Measurements from ENCODE around the gene CD8A. TPM values are rescaled to one million over a fixed set of nuclear protein-coding genes. Genes with fewer than 3 reads are reported as not detected.

CD8A gene
- total and polyA plus RNA-seq, 7 donors = 0.09 to 0.81 (median 0.27) TPM

DNA sequence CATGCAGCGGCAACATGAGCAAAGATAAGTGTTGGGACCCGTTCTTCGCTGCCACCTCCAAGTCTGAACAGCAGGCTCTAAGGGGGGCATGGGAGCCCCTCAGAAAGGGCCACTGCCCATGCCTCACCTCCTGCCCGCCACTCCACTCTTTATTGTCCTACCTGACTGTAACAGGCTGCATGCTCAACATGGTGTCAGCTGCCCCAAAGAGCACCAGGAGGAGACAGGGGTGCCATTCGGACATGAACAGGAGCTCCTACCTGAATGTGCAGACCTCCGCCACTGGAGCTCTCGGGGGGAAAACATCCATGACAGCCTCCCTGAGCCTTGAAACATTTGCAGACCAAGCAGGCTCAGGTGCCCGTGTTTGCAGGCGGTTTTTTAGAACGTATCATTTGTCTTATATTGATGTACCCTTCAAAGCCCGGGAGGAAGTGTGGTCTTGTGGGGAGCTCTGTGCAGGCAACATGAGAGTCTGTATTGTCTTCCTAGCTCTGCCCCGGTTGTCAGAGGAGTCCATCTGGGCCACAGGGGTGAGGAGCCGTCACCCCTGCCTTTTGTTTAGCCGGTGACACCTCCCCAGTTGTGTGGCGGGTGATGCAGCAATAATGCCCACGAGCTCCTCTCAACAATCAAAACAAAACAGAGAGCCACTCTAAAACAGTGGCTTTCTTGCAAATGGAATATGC, 35.1 kb upstream of the CD8A start:
- H3K9me3 ChIP-seq = peaks cover 4% of the 10 kb centered on the region
- DNase-seq (no peak), ATAC-seq (no peak)
- no peak overlapping the region for H3K27ac ChIP-seq
- intact Hi-C loops (cut with DNase I) = no loop called here
- no peaks in the 10 kb centered on the region for H3K4me1 ChIP-seq
- no peaks in the 10 kb centered on the region for H3K36me3 ChIP-seq (ENCODE audit: insufficient read depth in 1 of 2, low read depth in 1 of 2)
- peaks cover 0 to 5% (median 2%) of the 10 kb centered on the region in 3 donors for H3K27me3 ChIP-seq (ENCODE audit: insufficient read depth in 3 of 3, low read length in 2 of 3)
- TF ChIP-seq, protein P1, sequence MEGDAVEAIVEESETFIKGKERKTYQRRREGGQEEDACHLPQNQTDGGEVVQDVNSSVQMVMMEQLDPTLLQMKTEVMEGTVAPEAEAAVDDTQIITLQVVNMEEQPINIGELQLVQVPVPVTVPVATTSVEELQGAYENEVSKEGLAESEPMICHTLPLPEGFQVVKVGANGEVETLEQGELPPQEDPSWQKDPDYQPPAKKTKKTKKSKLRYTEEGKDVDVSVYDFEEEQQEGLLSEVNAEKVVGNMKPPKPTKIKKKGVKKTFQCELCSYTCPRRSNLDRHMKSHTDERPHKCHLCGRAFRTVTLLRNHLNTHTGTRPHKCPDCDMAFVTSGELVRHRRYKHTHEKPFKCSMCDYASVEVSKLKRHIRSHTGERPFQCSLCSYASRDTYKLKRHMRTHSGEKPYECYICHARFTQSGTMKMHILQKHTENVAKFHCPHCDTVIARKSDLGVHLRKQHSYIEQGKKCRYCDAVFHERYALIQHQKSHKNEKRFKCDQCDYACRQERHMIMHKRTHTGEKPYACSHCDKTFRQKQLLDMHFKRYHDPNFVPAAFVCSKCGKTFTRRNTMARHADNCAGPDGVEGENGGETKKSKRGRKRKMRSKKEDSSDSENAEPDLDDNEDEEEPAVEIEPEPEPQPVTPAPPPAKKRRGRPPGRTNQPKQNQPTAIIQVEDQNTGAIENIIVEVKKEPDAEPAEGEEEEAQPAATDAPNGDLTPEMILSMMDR (IDR thresholded peaks at IDR 0.05) = no peak
- WGBS, 3 donors = 68 to 76% (median 72%) methylated on average over 16 of the region's 16 CpGs
- H3K4me3 ChIP-seq = no peak overlapping the region

DNA sequence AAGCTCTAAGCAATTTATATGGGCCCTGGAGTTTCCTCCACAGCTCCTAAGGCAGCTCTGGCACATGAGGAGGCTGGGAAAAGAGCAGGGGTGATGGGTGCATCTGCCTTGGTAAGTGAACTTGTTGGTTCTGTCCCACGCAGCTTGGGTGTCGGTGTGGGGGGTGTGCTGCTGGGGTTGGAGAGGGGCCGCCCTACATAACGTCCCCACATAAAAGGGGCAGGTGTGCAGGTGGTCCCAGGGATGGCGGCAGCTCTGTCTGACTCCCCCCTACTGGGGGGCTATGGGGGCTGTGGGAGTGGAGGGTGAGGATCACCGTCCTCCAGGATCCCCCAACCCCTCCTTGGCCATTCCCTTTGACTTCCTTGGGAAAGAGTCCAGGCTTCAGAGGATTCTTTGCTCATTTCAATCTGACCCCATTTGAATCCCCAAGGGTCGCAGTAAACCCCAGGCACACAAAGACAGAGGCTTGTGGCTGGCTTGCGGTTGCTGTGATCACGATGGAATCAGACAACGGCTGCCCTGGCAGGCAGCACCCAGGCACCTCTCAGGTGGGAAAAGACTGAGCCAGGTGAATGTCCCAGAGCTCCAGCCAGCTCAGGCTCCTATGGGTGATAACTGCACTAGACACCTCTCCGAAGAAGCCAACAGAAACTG, 34.5 kb upstream of the CD8A start:
- intact Hi-C loops (cut with DNase I) = no loop called here
- 77 to 87% (median 81%) methylated on average over 11 of the region's 11 CpGs for WGBS, 3 donors
- TF ChIP-seq, protein P1 (IDR thresholded peaks at IDR 0.05) = no peak
- H3K27me3 ChIP-seq (ENCODE audit: insufficient read depth in 3 of 3, low read length in 2 of 3) = peaks cover 0 to 5% (median 2%) of the 10 kb centered on the region in 3 donors
- no peak overlapping the region for H3K4me3 ChIP-seq
- H3K9me3 ChIP-seq = peaks cover 4% of the 10 kb centered on the region
- ATAC-seq = no peak
- no peaks in the 10 kb centered on the region for H3K4me1 ChIP-seq
- DNase-seq = no peak
- H3K36me3 ChIP-seq (ENCODE audit: insufficient read depth in 1 of 2, low read depth in 1 of 2) = no peaks in the 10 kb centered on the region
- no peak overlapping the region for H3K27ac ChIP-seq

DNA sequence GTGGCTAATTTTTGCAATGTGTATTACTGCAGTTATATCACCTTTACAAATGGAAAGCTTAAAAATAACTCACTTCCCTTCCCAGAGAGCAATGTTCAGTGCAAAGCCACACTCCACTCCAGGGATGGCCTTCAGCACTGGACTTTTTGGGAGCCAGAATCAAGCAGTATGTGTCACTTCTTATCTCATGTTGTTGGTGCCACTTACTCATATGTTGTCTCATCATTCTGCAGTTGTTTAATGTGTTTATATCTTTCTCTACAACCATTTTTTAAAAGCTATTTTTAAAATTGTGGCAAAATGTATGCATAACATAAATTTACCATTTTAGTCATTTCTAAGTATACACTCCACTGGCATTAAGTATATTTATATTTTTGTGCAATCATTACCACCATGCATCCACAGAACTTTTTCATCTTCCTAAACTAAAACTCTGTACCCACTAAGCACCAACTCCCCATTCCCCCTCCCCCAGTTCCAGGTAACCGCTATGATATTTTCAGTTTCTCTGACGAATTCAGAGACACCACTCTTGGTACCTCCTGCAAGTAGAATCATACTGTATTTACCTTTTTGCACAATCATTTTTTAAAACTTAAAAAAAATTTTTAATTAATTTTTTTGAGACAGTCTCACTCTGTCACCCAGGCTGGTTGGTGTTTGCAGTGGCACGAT, 32.1 kb upstream of the CD8A start:
- 80 to 94% (median 93%) methylated on average over 3 of the region's 3 CpGs for WGBS, 3 donors
- no peak for DNase-seq
- TF ChIP-seq, protein P1 (IDR thresholded peaks at IDR 0.05) = no peak
- no peaks in the 10 kb centered on the region for H3K36me3 ChIP-seq (ENCODE audit: insufficient read depth in 1 of 2, low read depth in 1 of 2)
- H3K4me1 ChIP-seq = no peaks in the 10 kb centered on the region
- intact Hi-C loops (cut with DNase I) = no loop called here
- no peak overlapping the region for H3K4me3 ChIP-seq
- H3K9me3 ChIP-seq = peaks cover 4% of the 10 kb centered on the region
- H3K27ac ChIP-seq = no peak overlapping the region
- peaks cover 0 to 5% (median 2%) of the 10 kb centered on the region in 3 donors for H3K27me3 ChIP-seq (ENCODE audit: insufficient read depth in 3 of 3, low read length in 2 of 3)
- no peak for ATAC-seq

DNA sequence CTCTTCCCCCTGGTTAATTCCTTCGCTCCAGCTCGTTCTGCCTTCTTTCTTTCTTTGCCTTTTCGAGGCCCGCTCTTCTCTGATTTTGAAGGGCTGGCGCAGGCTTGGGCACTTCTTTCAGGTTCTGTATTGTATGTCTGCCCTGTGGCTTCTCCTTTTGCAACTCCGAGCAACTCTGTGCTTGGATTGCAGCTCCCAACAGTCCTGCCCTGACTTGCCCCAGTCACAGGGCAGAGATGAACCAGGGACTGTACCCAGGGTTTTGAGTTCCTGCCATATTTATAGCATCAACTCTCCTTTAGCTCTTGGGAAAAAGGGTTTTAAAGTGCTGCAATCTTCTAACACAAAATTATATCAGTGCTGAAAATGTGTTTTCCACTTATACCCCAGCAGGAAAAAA, 31.1 kb upstream of the CD8A start:
- TF ChIP-seq, protein P1 (IDR thresholded peaks at IDR 0.05) = no peak
- ATAC-seq (no peak), DNase-seq (no peak)
- Histone ChIP-seq H3K4me1 (no peaks in the 10 kb centered on the region), H3K27me3 (ENCODE audit: insufficient read depth in 3 of 3, low read length in 2 of 3) (peaks cover 0 to 5% (median 2%) of the 10 kb centered on the region in 3 donors), H3K4me3 (no peak overlapping the region), H3K27ac (no peak overlapping the region), H3K36me3 (ENCODE audit: insufficient read depth in 1 of 2, low read depth in 1 of 2) (no peaks in the 10 kb centered on the region), H3K9me3 (peaks cover 4% of the 10 kb centered on the region)
- 89 to 92% (median 91%) methylated on average over 6 of the region's 6 CpGs for WGBS, 3 donors
- intact Hi-C loops (cut with DNase I) = no loop called here

Measured in psoas muscle (tissue), 8 donors.